DMS153 (cell line): ENCODE results near the gene OR51Q1.

ENCODE experiments used
- DNase-seq: peaks from one replicate; lab custom pipeline; 2025; lab: John Stamatoyannopoulos, UW

OR51Q1 gene

GRCh38 chr11:5421811-5422210 is at the start of gene OR51Q1:
TSS of gene OR51Q1 (plus strand) at chr11:5422111. CDS start at chr11:5422201, 90 bp downstream.
- no peak for DNase-seq

GRCh38 chr11:5380740-5381342 is 41.1 kb upstream of the OR51Q1 start:
- peak; percentile 29 for DNase-seq

- DNase-seq: no peak
These were observed 38.3 kb upstream of the OR51Q1 start, which contains the start of gene OR51M1 for GRCh38 chr11:5383576-5383975. TSS of gene OR51M1 (plus strand) at chr11:5383812. CDS start at chr11:5389399, 5,587 bp downstream.

- DNase-seq: no peak
These were observed 37.6 kb upstream of the OR51Q1 start for GRCh38 chr11:5384335-5384734.

GRCh38 chr11:5390210-5390609 is 31.7 kb upstream of the OR51Q1 start:
- no peak for DNase-seq

GRCh38 chr11:5394091-5394490 is 27.8 kb upstream of the OR51Q1 start:
- DNase-seq: no peak

GRCh38 chr11:5398936-5399335 is 23.0 kb upstream of the OR51Q1 start:
- no peak for DNase-seq

- no peak for DNase-seq
These were observed 16.7 kb upstream of the OR51Q1 start for GRCh38 chr11:5405173-5405572.

GRCh38 chr11:5420993-5421392 is 918 bp upstream of the OR51Q1 start:
- no peak for DNase-seq

GRCh38 chr11:5423131-5423530 is 1.2 kb downstream of the OR51Q1 start:
- no peak for DNase-seq

GRCh38 chr11:5441414-5441813 is 19.5 kb downstream of the OR51Q1 start, which contains the start of gene OR51I1:
TSS of gene OR51I1 (minus strand) at chr11:5441514. CDS start at chr11:5441514, 0 bp downstream.
- no peak for DNase-seq

- no peak for DNase-seq
These were observed 22.0 kb downstream of the OR51Q1 start for GRCh38 chr11:5443835-5444393.

- DNase-seq: no peak
These were observed 27.1 kb downstream of the OR51Q1 start, which contains the start of gene OR51I2 for GRCh38 chr11:5449023-5449422. TSS of gene OR51I2 (plus strand) at chr11:5449323. CDS start at chr11:5453489, 4,166 bp downstream.

GRCh38 chr11:5449432-5449831 is 27.5 kb downstream of the OR51Q1 start:
- no peak for DNase-seq

- DNase-seq: no peak
These were observed 39.2 kb downstream of the OR51Q1 start for GRCh38 chr11:5460983-5461621.

- no peak for DNase-seq
These were observed 45.6 kb downstream of the OR51Q1 start for GRCh38 chr11:5467527-5467926.
